Posterior cingulate gyrus (tissue), 11 donors: ENCODE measurements around the gene POLR2C.

Source experiments
- DNase-seq, 10 donors: peaks; one replicate each; pipeline versions ENCODE4 v3.0.0 to v3.0.0-alpha.2; 2020 to 2021; ENCODE audit warnings: mixed read lengths in 3 of 10
- intact Hi-C: fragments of 100-400 bp; cut with DNase I; formaldehyde crosslinking; loops from one replicate; pipeline ENCODE4 v1.15.1; 2023

POLR2C gene

DNA sequence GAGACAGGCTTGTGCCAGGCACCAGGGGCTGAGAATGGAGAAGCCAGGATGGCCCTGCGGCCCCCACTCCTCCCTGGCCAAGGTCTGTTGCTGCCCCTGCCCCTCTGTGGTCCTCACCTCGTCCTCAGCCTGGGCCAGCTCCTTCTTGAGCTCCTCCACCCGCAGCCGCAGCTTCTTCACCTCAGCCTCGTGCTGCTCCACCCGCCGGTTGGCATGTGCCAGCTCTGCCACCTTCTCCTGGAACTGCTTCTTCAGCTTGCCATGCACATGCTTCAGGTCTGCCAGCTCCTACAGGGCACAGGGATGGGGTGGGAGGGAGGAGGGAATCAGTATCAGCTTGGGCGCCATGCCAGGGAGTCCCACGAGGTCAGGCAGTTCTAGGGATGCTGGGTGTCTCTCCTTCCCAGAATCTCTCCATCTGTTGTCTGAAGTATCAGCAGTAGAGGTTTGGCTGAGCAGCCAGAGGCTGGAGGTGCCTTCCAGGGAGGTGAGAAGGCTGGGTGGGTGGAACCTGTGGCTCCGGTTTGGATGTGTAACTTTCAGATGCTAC, 53.8 kb downstream of the POLR2C start:
- peak in 3 of 10 donors; percentile 16 to 77 (median 28) for DNase-seq
- intact Hi-C loops = no loop called here

DNA sequence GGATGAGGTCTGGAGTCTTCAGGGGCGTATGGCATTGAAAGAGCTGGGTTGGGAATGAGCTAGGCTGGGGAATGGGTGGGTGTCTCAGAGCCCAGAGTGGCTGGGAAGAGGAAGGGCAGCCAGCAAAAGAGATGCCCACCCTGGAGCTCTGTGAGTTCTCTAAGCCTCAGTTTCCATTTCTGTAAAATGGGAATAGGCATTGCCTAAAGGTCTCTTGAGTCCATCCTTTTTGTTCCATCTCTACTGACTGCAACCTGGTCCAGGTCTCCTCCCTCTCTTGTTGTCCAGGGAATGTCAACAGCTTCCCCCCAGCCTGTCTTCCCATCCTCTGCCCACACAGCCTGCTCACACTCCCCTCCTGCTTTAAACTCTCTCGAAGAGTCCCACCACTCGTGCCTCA, 54.3 kb downstream of the POLR2C start:
- intact Hi-C loops = no loop called here
- DNase-seq = no peak

GRCh38 chr16:57517397-57518367, 55.2 kb downstream of the POLR2C start:
- DNase-seq = no peak

DNA sequence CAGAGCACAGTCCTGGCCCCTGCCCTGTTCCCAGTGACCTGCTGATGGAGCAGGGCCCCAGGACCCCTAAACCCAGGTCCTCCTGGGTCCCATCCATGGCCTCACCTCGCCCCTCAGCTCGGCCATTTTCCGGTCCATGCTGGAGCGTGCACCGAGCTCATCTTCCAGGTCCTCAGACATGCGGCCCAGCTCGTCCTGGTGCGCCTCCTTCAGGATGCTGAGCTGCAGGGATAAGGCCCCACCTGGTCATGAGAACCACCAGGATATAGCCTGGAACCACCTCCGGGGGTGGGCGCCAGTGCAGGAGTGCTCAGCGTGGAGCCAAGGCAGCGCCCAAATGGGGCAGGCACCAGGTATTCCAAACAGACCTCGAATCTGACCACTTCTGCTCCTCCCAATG, 56.0 kb downstream of the POLR2C start:
- no peak for DNase-seq
- intact Hi-C loops = loop anchor here (2.0 kb wide), 2 partner anchors 100 to 218 kb away; no protein-coding TSS in a partner anchor

More at GRCh38 chr16:57517397-57518367, 55.2 kb downstream of the POLR2C start:
- intact Hi-C loops = loop anchor here (2.0 kb wide), 2 partner anchors 99 to 217 kb away; no protein-coding TSS in a partner anchor

DNA sequence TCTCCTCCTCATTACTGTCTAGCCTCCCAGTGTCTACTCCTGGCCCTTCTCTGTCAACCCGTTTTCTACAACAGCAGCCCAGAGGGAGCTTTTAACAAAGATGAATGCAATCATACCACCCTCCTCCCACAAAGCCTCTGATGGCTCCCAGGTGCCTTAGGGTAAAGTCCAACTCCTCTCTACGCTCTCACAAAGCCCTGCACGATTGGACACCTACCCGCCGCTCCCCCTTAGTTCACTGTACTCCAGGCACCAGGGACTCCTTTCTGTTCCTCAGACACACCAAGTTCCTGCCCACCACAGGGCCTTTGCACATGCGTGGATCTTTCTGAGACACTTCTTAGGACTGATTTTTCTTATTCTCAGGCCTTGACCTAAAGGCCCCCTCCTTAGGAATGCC, 56.4 kb downstream of the POLR2C start:
- intact Hi-C loops = loop anchor here (2.0 kb wide), 2 partner anchors 100 to 218 kb away; no protein-coding TSS in a partner anchor
- no peak for DNase-seq

- peak; percentile 67 to 97 (median 85) for DNase-seq
- intact Hi-C loops = loop anchor here (2.0 kb wide), 2 partner anchors 101 to 219 kb away; no protein-coding TSS in a partner anchor
These were observed 57.4 kb downstream of the POLR2C start for GRCh38 chr16:57519796-57520360.
